Ectodermal cell (in vitro differentiated cells): ENCODE measurements around the gene TIMP2.

Experiments
- H3K27ac ChIP-seq: 2 replicates; pipeline ENCODE4 v1.7.0; 2013; ENCODE audit warnings: mild to moderate bottlenecking, low read depth, low read length; ENCODE audit not compliant: insufficient read depth, poor library complexity, severe bottlenecking
- H3K27me3 ChIP-seq: 2 replicates; pipeline ENCODE4 v1.7.0; 2013; ENCODE audit warnings: mild to moderate bottlenecking, low read length; ENCODE audit not compliant: insufficient read depth, control insufficient read depth, poor library complexity, severe bottlenecking
- H3K36me3 ChIP-seq: one replicate; pipeline ENCODE4 v1.7.0; 2013; ENCODE audit warnings: low read length; ENCODE audit not compliant: control insufficient read depth, insufficient read depth
- H3K4me1 ChIP-seq: one replicate; pipeline ENCODE4 v1.7.0; 2013; ENCODE audit warnings: low read length; ENCODE audit not compliant: control insufficient read depth, insufficient read depth
- H3K4me3 ChIP-seq: 2 replicates; pipeline ENCODE4 v1.7.0; 2013; ENCODE audit warnings: low read depth, low read length, control low read depth; ENCODE audit not compliant: insufficient read depth
- H3K9me3 ChIP-seq: 2 replicates; pipeline ENCODE4 v1.7.0; 2013; ENCODE audit warnings: mild to moderate bottlenecking, low read length, moderate library complexity; ENCODE audit not compliant: control insufficient read depth
- WGBS, 2 experiments: methylation state at CpG; one replicate each; pipeline ENCODE4 v1.1.7; 2013; ENCODE audit warnings: missing lambda C conversion rate in 2 of 2; 5-methylcytosine and 5-hydroxymethylcytosine counted together

TIMP2 gene

DNA sequence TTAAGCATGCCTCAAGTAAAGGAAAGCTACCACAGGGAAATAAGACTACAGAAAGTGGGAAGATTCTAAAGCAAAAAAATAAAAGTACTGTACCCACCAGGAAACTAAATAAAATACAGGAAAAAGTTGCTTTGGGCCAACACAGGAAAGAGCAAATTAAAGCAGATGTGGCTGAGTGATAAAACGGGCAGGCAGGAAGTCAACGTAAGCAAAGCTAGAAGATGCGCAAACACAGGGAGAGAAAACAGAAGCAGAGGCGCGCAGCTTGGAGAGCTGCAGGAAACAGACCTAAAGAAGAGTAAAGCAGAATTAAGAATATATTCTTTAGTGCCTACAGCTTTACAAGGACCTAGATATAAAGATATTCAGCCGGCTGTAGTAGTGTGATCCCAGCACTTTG is 106.3 kb downstream of the TIMP2 start:
- peaks cover 50% of the 10 kb centered on the region for H3K36me3 ChIP-seq
- H3K4me1 ChIP-seq = peaks cover 6% of the 10 kb centered on the region
- H3K27ac ChIP-seq = no peak overlapping the region
- no peaks in the 10 kb centered on the region for H3K9me3 ChIP-seq
- H3K4me3 ChIP-seq = no peak overlapping the region
- 97% methylated on average over 6 of the region's 6 CpGs for WGBS, 2 experiments
- no peaks in the 10 kb centered on the region for H3K27me3 ChIP-seq

- Histone ChIP-seq H3K27ac (no peak overlapping the region), H3K4me1 (peaks cover 3% of the 10 kb centered on the region), H3K36me3 (peaks cover 56% of the 10 kb centered on the region), H3K4me3 (no peak overlapping the region), H3K9me3 (no peaks in the 10 kb centered on the region), H3K27me3 (no peaks in the 10 kb centered on the region)
- WGBS, 2 experiments = 94 to 95% methylated on average over 19 of the region's 19 CpGs
Observed at GRCh38 chr17:78818152-78818846, 106.9 kb downstream of the TIMP2 start.

DNA sequence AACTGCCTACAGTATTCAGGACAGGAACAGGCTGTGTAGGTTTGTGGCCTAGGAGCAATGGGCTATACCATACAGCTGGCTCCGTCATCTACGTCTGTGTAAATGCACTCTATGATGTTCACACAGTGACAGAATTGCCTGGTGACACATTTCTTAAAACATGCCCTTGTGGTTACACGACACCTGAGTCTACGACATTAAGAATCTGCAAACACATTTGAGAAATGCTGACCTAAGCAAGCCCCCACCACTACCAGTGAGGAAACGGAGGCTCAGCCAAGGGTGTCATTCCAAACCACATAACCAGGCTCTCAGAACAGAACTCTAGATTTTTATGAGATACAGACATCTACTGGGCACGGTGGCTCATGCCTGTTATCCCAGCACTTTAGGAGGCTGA is 108.1 kb downstream of the TIMP2 start:
- no peaks in the 10 kb centered on the region for H3K27me3 ChIP-seq
- H3K36me3 ChIP-seq = peaks cover 63% of the 10 kb centered on the region
- WGBS, 2 experiments = 93% methylated on average over 6 of the region's 6 CpGs
- no peak overlapping the region for H3K4me3 ChIP-seq
- H3K4me1 ChIP-seq = no peaks in the 10 kb centered on the region
- H3K9me3 ChIP-seq = no peaks in the 10 kb centered on the region
- no peak overlapping the region for H3K27ac ChIP-seq

DNA sequence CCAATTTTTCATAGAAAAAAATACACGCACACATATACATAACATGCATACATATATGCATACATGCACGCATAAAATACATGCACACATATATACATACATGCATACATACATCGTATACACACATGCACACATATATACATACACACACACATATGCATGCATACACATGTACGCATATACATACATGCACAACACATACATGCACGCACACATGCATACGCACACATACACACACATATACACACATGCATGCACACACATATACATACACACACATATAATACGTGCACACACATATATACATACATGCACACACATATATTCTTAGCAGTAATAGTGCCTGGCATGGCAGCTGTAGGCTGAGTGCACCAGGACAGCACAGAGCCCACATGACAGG is 109.5 kb downstream of the TIMP2 start:
- 87 to 88% methylated on average over 7 of the region's 7 CpGs for WGBS, 2 experiments
- no peaks in the 10 kb centered on the region for H3K27me3 ChIP-seq
- peaks cover 70% of the 10 kb centered on the region for H3K36me3 ChIP-seq
- H3K9me3 ChIP-seq = no peaks in the 10 kb centered on the region
- H3K4me1 ChIP-seq = no peaks in the 10 kb centered on the region
- H3K4me3 ChIP-seq = no peak overlapping the region
- no peak overlapping the region for H3K27ac ChIP-seq

- Histone ChIP-seq H3K4me1 (no peaks in the 10 kb centered on the region), H3K36me3 (peaks cover 59% of the 10 kb centered on the region), H3K4me3 (no peak overlapping the region), H3K27ac (no peak overlapping the region), H3K27me3 (no peaks in the 10 kb centered on the region), H3K9me3 (no peaks in the 10 kb centered on the region)
- 92 to 95% methylated on average over 8 of the region's 8 CpGs for WGBS, 2 experiments
Observed at GRCh38 chr17:78812855-78813254, 112.3 kb downstream of the TIMP2 start.

DNA sequence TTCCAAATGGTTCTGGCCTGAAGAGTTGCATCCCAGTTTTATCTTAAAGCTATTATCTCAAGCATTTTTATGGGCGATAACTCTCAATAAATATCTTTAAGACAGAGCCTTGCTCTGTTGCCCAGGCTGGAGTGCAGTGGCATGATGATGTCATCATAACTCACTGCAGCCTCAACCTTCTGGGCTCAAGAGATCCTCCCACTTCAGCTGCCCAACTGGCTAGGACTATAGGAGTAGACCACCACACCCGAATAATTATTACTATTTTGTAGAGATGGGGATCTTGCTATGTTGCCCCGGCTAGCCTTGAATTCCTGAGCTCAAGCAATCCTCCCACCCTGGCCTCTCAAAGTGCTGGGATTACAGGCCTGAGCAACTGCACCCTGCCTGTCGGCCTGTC is 117.0 kb downstream of the TIMP2 start:
- WGBS, 2 experiments = 95 to 96% methylated on average over 3 of the region's 4 CpGs
- H3K4me1 ChIP-seq = no peaks in the 10 kb centered on the region
- no peak overlapping the region for H3K27ac ChIP-seq
- H3K36me3 ChIP-seq = peaks cover 48% of the 10 kb centered on the region
- no peaks in the 10 kb centered on the region for H3K27me3 ChIP-seq
- H3K4me3 ChIP-seq = no peak overlapping the region
- H3K9me3 ChIP-seq = no peaks in the 10 kb centered on the region

DNA sequence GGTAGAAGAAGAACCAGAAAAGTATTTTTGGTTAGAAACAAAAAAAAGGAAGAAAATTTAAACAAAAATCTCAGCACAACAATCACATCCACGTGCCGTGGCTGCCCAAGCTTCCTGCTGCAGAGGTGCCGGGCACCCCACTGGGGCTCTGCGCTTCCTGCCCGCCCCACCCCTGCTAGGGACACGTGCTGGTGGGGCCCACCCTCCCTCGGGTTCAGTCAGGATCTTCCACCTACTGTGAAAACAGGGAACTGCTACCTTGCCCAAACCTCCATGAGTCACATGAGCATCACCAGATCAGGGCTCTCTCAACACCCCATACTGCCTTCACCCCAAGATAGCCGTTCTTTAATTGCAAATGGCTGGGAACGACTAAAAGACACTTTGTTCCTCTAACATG is 118.7 kb downstream of the TIMP2 start:
- Histone ChIP-seq H3K36me3 (peaks cover 38% of the 10 kb centered on the region), H3K27ac (no peak overlapping the region)
- 85 to 91% methylated on average over 9 of the region's 9 CpGs for WGBS, 2 experiments

DNA sequence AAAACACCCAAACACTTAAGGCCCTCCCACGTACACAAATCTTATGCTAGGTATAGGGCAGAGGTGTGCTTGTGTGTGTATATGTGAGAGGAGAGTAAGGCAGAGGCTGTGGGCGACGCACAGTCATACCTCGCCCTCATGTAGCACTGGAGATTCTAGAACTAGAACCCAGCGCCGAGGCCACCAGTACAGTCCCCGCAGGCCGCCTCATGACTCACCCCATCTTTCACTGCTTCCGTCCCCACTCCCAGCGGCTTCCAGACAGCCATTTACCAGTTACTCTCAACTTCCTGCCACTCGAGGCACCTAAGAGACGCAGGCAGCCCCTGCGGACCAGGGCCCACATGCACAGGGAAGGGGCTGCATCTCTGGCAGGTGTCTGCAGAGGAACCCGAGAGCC is 119.9 kb downstream of the TIMP2 start:
- Histone ChIP-seq H3K36me3 (peaks cover 33% of the 10 kb centered on the region), H3K27ac (no peak overlapping the region), H3K9me3 (no peaks in the 10 kb centered on the region), H3K4me1 (no peaks in the 10 kb centered on the region), H3K4me3 (no peak overlapping the region), H3K27me3 (no peaks in the 10 kb centered on the region)
- 94 to 96% methylated on average over 14 of the region's 14 CpGs for WGBS, 2 experiments

More for the DNA sequence above, 118.7 kb downstream of the TIMP2 start:
- Histone ChIP-seq H3K27me3 (no peaks in the 10 kb centered on the region), H3K4me3 (no peak overlapping the region), H3K4me1 (no peaks in the 10 kb centered on the region), H3K9me3 (no peaks in the 10 kb centered on the region)

DNA sequence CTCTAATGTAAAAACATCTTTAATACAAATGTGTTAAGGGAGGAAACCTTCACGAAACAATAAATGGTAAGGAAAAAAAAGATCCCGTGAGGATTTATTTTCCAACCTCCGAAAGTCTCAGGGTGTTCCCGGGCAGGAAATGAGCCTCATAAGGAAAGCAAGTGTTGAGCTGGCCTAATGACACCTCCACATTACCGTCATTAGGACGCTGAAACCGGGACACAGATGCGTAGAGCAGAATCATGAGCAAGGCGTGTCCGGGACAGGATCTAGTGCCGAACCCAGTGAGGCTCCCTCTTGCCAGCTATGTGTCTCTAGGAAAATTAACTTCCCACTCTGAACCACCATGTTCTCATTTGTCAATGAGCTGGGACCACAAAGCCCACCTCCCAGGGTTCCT is 120.4 kb downstream of the TIMP2 start:
- 96 to 97% methylated on average over 11 of the region's 11 CpGs for WGBS, 2 experiments
- Histone ChIP-seq H3K4me1 (no peaks in the 10 kb centered on the region), H3K27me3 (no peaks in the 10 kb centered on the region), H3K4me3 (no peak overlapping the region), H3K9me3 (no peaks in the 10 kb centered on the region), H3K36me3 (peaks cover 28% of the 10 kb centered on the region), H3K27ac (no peak overlapping the region)

DNA sequence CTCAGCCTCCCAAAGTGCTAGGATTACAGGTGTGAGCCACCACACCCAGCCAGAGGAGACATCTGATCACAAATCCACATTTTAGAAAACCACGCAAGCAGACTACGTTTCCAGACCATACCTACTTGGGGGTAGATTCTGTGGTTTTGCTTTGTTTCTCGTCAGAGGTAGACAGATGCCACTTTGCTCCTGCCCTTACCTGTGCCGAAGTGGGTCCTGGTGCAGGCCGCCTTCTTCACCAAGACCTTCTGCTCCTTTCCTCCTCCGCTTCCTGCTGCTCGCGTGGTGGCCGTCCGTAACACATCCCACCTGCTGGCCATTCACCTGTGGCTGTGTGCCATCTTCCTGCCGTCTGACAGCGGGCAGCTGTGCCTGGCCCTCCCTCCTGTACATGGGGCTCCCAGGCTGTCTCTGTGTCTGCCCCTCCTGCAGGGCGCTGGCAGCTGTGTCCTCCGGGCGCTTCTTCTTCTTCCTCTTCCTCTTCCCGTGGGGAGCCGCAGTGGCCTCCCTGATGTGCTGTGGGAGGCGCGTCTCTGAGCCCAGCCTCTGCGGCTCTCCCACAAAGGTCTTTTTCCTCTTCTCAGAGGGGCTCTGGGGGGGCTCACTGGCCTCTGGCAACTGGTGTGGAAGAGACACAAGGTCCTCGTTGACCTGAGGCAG is 121.9 kb downstream of the TIMP2 start:
- Histone ChIP-seq H3K27me3 (no peaks in the 10 kb centered on the region), H3K36me3 (peaks cover 23% of the 10 kb centered on the region), H3K27ac (no peak overlapping the region), H3K4me1 (no peaks in the 10 kb centered on the region), H3K9me3 (no peaks in the 10 kb centered on the region), H3K4me3 (no peak overlapping the region)
- WGBS, 2 experiments = 93 to 94% methylated on average over 21 of the region's 21 CpGs
